Stimulated activated CD4-positive, alpha-beta T cell treated with anti-CD3 and anti-CD28 coated beads, Interleukin-12 subunit alpha, Interleukin-12 subunit beta, amount 100 ng/mL, for 48 hours (primary cell): Measurements from ENCODE around the gene ADGRB3.
A peak's percentile ranks its signal among the peaks of the same experiment; 100 is the strongest.

ENCODE experiments used
- DNase-seq, 3 donors: peaks; one replicate each; pipeline ENCODE4 v3.0.0-alpha.2; 2020; ENCODE audit warnings: low read depth in 2 of 3, low spot score in 1 of 3

Gene ADGRB3

GRCh38 chr6:68634726-68635411, at the start of gene ADGRB3:
Gene ADGRB3 (plus strand): TSS chr6:68635282. CDS start chr6:68638676, 3,394 bp downstream.
- peak in 1 of 3 donors; percentile 24 for DNase-seq

GRCh38 chr6:68593558-68593957, 41.5 kb upstream of the ADGRB3 start:
- DNase-seq = no peak

- DNase-seq = no peak
These were observed 37.4 kb upstream of the ADGRB3 start for GRCh38 chr6:68597642-68598041.

- DNase-seq = no peak
These were observed 19.1 kb upstream of the ADGRB3 start for GRCh38 chr6:68615938-68616337.

- no peak for DNase-seq
These were observed 9.1 kb upstream of the ADGRB3 start for GRCh38 chr6:68625998-68626397.

- no peak for DNase-seq
These were observed 6.9 kb upstream of the ADGRB3 start for GRCh38 chr6:68628161-68628560.

GRCh38 chr6:68632734-68633133, 2.3 kb upstream of the ADGRB3 start:
- DNase-seq = no peak

GRCh38 chr6:68633281-68633971, 1.7 kb upstream of the ADGRB3 start:
- no peak for DNase-seq

- DNase-seq = no peak
These were observed 933 bp upstream of the ADGRB3 start for GRCh38 chr6:68633972-68634725.

GRCh38 chr6:68635412-68635705, 277 bp downstream of the ADGRB3 start:
- DNase-seq = no peak

GRCh38 chr6:68635706-68636513, 828 bp downstream of the ADGRB3 start:
- DNase-seq = no peak

- DNase-seq = no peak
These were observed 1.6 kb downstream of the ADGRB3 start for GRCh38 chr6:68636666-68637065.

- no peak for DNase-seq
These were observed 2.0 kb downstream of the ADGRB3 start for GRCh38 chr6:68637071-68637470.

GRCh38 chr6:68637782-68638181, 2.7 kb downstream of the ADGRB3 start:
- DNase-seq = no peak

GRCh38 chr6:68638230-68638900, 3.3 kb downstream of the ADGRB3 start:
- DNase-seq = no peak

- no peak for DNase-seq
These were observed 4.1 kb downstream of the ADGRB3 start for GRCh38 chr6:68639211-68639610.

GRCh38 chr6:68639826-68640490, 4.9 kb downstream of the ADGRB3 start:
- no peak for DNase-seq

- no peak for DNase-seq
These were observed 5.4 kb downstream of the ADGRB3 start for GRCh38 chr6:68640491-68640835.

- no peak for DNase-seq
These were observed 6.1 kb downstream of the ADGRB3 start for GRCh38 chr6:68641172-68641571.

- DNase-seq = no peak
These were observed 7.0 kb downstream of the ADGRB3 start for GRCh38 chr6:68642081-68642480.
